K562 (cell line): Measurements from ENCODE around the gene MYCBP2. TPM values are rescaled to one million over a fixed set of nuclear protein-coding genes. Genes with fewer than 3 reads are reported as not detected.

ENCODE experiments used
- ATAC-seq: fragments of 200-7000 bp; cut with Tn5 transposase; 3 replicates; pipeline ENCODE4 v1.9.1; 2020; ENCODE audit warnings: moderate library complexity
- BruUV-seq: library from RNA; stranded (reverse); fragments of 400-500 nt; replicated peaks from 2 replicates; lab custom pipeline; 2021; lab: Mats Ljungman, UMichigan
- CTCF ChIA-PET: fragments of 300-600 bp; formaldehyde crosslinking; extraction: SDS; loops from one replicate; lab custom pipeline; 2021; ENCODE audit warnings: low intra/inter-chr PET ratio; lab: Yijun Ruan, JAX
- POLR2A ChIA-PET: fragments of 300-600, 350-650 bp; sonication (Branson Sonifier 250); formaldehyde crosslinking; extraction: SDS; loops from one replicate; lab custom pipeline; 2021; ENCODE audit warnings: antibody characterized with exemption, inconsistent platforms; lab: Yijun Ruan, JAX
- DNase-seq, 4 experiments: peaks; one replicate each; pipeline versions ENCODE4 v3.0.0 to v3.0.0-alpha.2; 2011 to 2018; ENCODE audit warnings: low spot score in 3 of 4, mixed read lengths in 3 of 4; ENCODE audit errors: extremely low read depth in 1 of 4
- FAIRE-seq: peaks from 2 replicates; lab custom pipeline; 2011; peaks lifted over from hg19 to GRCh38; lab: Jason Lieb, UNC
- H2AFZ ChIP-seq: 2 replicates; pipeline ENCODE4 v1.6.0; 2011; ENCODE audit warnings: low read depth, low read length, control low read depth, inconsistent platforms
- H3K27ac ChIP-seq: fragments of 200-600 bp; 3 replicates; pipeline ENCODE4 v1.8.0; 2011; ENCODE audit warnings: low read depth, mild to moderate bottlenecking, control low read depth, inconsistent platforms, low read length, moderate library complexity, mixed read lengths; ENCODE audit errors: extremely low read depth
- H3K27me3 ChIP-seq, 2 experiments: fragments of 300-600 bp in 1 of 2; 2 replicates in 1 of 2; 3 replicates in 1 of 2; pipeline versions ENCODE4 v1.6.0 to v1.8.0; 2011; ENCODE audit warnings: inconsistent platforms in 2 of 2, low read length in 2 of 2, mild to moderate bottlenecking in 1 of 2, mixed read lengths in 1 of 2, moderate library complexity in 1 of 2; ENCODE audit not compliant: control insufficient read depth in 2 of 2, insufficient read depth in 2 of 2
- H3K36me3 ChIP-seq: fragments of 300-600 bp; 3 replicates; pipeline ENCODE4 v1.8.0; 2011; ENCODE audit warnings: mild to moderate bottlenecking, low read length, inconsistent platforms; ENCODE audit not compliant: control insufficient read depth, insufficient read depth
- H3K4me1 ChIP-seq, 2 experiments: fragments of 200-600 bp in 1 of 2; replicated peaks in 1 of 2; 2 replicates in 1 of 2; 3 replicates in 1 of 2; pipeline versions ENCODE4 v1.5.1 to v1.8.0; 2011; ENCODE audit warnings: inconsistent platforms in 2 of 2, low read length in 2 of 2, mild to moderate bottlenecking in 1 of 2, mixed read lengths in 1 of 2, moderate library complexity in 1 of 2; ENCODE audit not compliant: control insufficient read depth in 2 of 2, insufficient read depth in 2 of 2
- H3K4me2 ChIP-seq: 2 replicates; pipeline ENCODE4 v1.6.1; 2011; ENCODE audit warnings: low read length, control low read depth, inconsistent platforms, mixed read lengths; ENCODE audit not compliant: insufficient read depth
- H3K4me3 ChIP-seq: fragments of 200-600 bp; sonication (generic), shearing (Covaris generic); 2 replicates; pipeline ENCODE4 v1.5.1; 2016; ENCODE audit warnings: control low read depth, inconsistent platforms
- H3K79me2 ChIP-seq: fragments of 200-600 bp; 3 replicates; pipeline ENCODE4 v1.8.0; 2011; ENCODE audit warnings: low read length, inconsistent platforms; ENCODE audit not compliant: control insufficient read depth, insufficient read depth
- H3K9ac ChIP-seq, 2 experiments: 2 replicates each; pipeline versions ENCODE4 v1.6.0 to v1.6.1; 2011; ENCODE audit warnings: low read depth in 2 of 2, low read length in 2 of 2, control low read depth in 1 of 2, inconsistent platforms in 1 of 2, mild to moderate bottlenecking in 1 of 2, mixed read lengths in 1 of 2; ENCODE audit not compliant: insufficient read depth in 1 of 2
- H3K9me1 ChIP-seq: one replicate; pipeline ENCODE4 v1.6.0; 2011; ENCODE audit warnings: inconsistent platforms, mild to moderate bottlenecking, low read length, moderate library complexity; ENCODE audit not compliant: control insufficient read depth, insufficient read depth
- H3K9me3 ChIP-seq: replicated peaks from 2 replicates; pipeline ENCODE4 v1.5.1; 2011; ENCODE audit warnings: low read depth, low read length, inconsistent platforms; ENCODE audit not compliant: control insufficient read depth, insufficient read depth
- H4K20me1 ChIP-seq: replicated peaks from 2 replicates; pipeline ENCODE4 v1.6.1; 2011; ENCODE audit warnings: low read length, inconsistent platforms, mixed read lengths; ENCODE audit not compliant: control insufficient read depth, insufficient read depth
- ETV6 ChIP-seq, 3 experiments: fragments of 150-350 bp in 1 of 3; sonication (generic) in 1 of 3; formaldehyde crosslinking in 1 of 3; IDR thresholded peaks; 2 replicates each; pipeline versions ENCODE4 v1.6.1 to v1.8.0; 2014 to 2022; ENCODE audit warnings: borderline replicate concordance in 2 of 3, low read depth in 2 of 3, antibody characterized with exemption in 1 of 3, low read length in 1 of 3, mild to moderate bottlenecking in 1 of 3, missing genetic modification reagents in 1 of 3
- NCOA1 ChIP-seq: fragments of 450-650 bp; IDR thresholded peaks from 2 replicates; pipeline ENCODE4 v1.6.1; 2016; ENCODE audit warnings: low read depth
- NCOR1 ChIP-seq: fragments of 450-650 bp; IDR thresholded peaks from 2 replicates; pipeline ENCODE4 v1.6.1; 2016; ENCODE audit warnings: mild to moderate bottlenecking, moderate library complexity
- NFATC3 ChIP-seq: fragments of 450-650 bp; IDR thresholded peaks from 2 replicates; pipeline ENCODE4 v1.6.1; 2017; ENCODE audit warnings: mild to moderate bottlenecking
- RBM15 ChIP-seq: fragments of 200-400 bp; formaldehyde crosslinking; IDR thresholded peaks from 2 replicates; pipeline ENCODE4 v1.6.1; 2018; ENCODE audit warnings: mild to moderate bottlenecking, low read length, moderate library complexity; ENCODE audit not compliant: insufficient read depth
- SAFB ChIP-seq: fragments of 200-400 bp; formaldehyde crosslinking; IDR thresholded peaks from 2 replicates; pipeline ENCODE4 v1.6.1; 2017; ENCODE audit warnings: low read depth, low read length, borderline replicate concordance
- TBP ChIP-seq: optimal IDR thresholded peaks from 2 replicates; pipeline ENCODE3; 2011; ENCODE audit warnings: low read depth, low read length, improper control_type of control experiment
- TFAP4 ChIP-seq: sonication (generic); formaldehyde crosslinking; IDR thresholded peaks from 2 replicates; pipeline ENCODE4 v1.8.0; 2022; ENCODE audit warnings: missing genetic modification reagents, mild to moderate bottlenecking, moderate library complexity, borderline replicate concordance
- TFE3 ChIP-seq: fragments of 450-650 bp; formaldehyde crosslinking; IDR thresholded peaks from 2 replicates; pipeline ENCODE4 v1.4.0; 2020; ENCODE audit warnings: mild to moderate bottlenecking, mixed read lengths
- YY1 ChIP-seq, 3 experiments: IDR thresholded peaks; 2 replicates each; pipeline ENCODE4 v1.6.1; 2011; ENCODE audit warnings: low read length in 2 of 3, mild to moderate bottlenecking in 2 of 3, moderate library complexity in 2 of 3, borderline replicate concordance in 1 of 3, control low read depth in 1 of 3, low read depth in 1 of 3; ENCODE audit not compliant: insufficient read depth in 3 of 3, insufficient replicate concordance in 2 of 3, control insufficient read depth in 1 of 3, insufficient read length in 1 of 3; ENCODE audit errors: extremely low read depth in 1 of 3
- ZNF124 ChIP-seq: sonication (generic); formaldehyde crosslinking; IDR thresholded peaks from 2 replicates; pipeline ENCODE4 v1.8.1; 2022; ENCODE audit warnings: missing genetic modification reagents
- ZNF778 ChIP-seq: fragments of 450-650 bp; formaldehyde crosslinking; IDR thresholded peaks from 2 replicates; pipeline ENCODE4 v1.4.0; 2020; ENCODE audit warnings: mild to moderate bottlenecking, moderate library complexity
- WGBS: fragments of 100-300 bp; shearing (Covaris generic); methylation state at CpG from one replicate; pipeline ENCODE4 v1.1.6; 2016; ENCODE audit warnings: low coverage, mixed read lengths; ENCODE audit not compliant: insufficient coverage; ENCODE audit errors: missing lambda C conversion rate; 5-methylcytosine and 5-hydroxymethylcytosine counted together
- in situ Hi-C: fragments of 300-500 bp; cut with MboI; formaldehyde crosslinking; loops from 4 replicates; pipeline ENCODE4 v1.15.0; 2018; ENCODE audit warnings: inconsistent platforms, mixed read lengths
- intact Hi-C: fragments of 100-400 bp; cut with micrococcal nuclease; formaldehyde crosslinking; loops from 2 replicates; pipeline ENCODE4 v1.14.2; 2022
- polyA plus RNA-seq, 8 experiments: library from polyadenylated mRNA; depleted of rRNA in 4 of 8; stranded (reverse) in 5 of 8; unstranded in 3 of 8; fragments of >200 nt; fragmentation: Nextera tagmentation in 2 of 8; fragmentation: Illumina TruSeq in 1 of 8; extraction: Ambion mirVana in 2 of 8; extraction: Trizol in 1 of 8; gene quantifications; 2 replicates each; pipeline versions ENCODE4 v1.2.1 to v1.2.3, GENCODE V29; 2011 to 2014; ENCODE audit warnings: inconsistent platforms in 1 of 8, missing spikeins in 1 of 8
- total RNA-seq, 7 experiments: library from RNA; depleted of rRNA in 6 of 7; stranded (reverse); fragments of >200 nt in 6 of 7; fragmentation: Illumina TruSeq in 2 of 7; extraction: Trizol in 2 of 7; gene quantifications; 2 replicates each; pipeline versions ENCODE4 v1.2.1 to v1.2.3, GENCODE V29; 2011 to 2021; ENCODE audit warnings: low replicate concordance in 1 of 7
- TF ChIP-seq, protein P1 (sequence below): fragments of 450-650 bp; formaldehyde crosslinking; conservative IDR thresholded peaks from 2 replicates; pipeline ENCODE4 v1.4.0; 2022; ENCODE audit warnings: mild to moderate bottlenecking, missing genetic modification characterization
- TF ChIP-seq, protein P2 (sequence below): fragments of 250-450 bp; sonication (Bioruptor Pico); IDR thresholded peaks from 2 replicates; pipeline ENCODE4 v1.9.0; 2021; ENCODE audit warnings: mild to moderate bottlenecking, inconsistent platforms

The MYCBP2 gene
- total and polyA plus RNA-seq, 9 of the 15 experiments (the other 6 are each of a cell fraction or from before 2014, with no cell fraction given) = 13.2 to 47.2 (median 28.9) TPM

- ATAC-seq (no peak), FAIRE-seq (no peak), DNase-seq (no peak)
- Histone ChIP-seq H3K9me1 (no peaks in the 10 kb centered on the region), H4K20me1 (no peaks in the 10 kb centered on the region), H3K9ac (no peak overlapping the region), H3K27ac (no peak overlapping the region), H2AFZ (no peak overlapping the region), H3K36me3 (peaks cover 35% of the 10 kb centered on the region; the same call in 2 of the 3 replicates), H3K79me2 (no peaks in the 10 kb centered on the region), H3K4me1 (no peaks in the 10 kb centered on the region), H3K4me2 (no peak overlapping the region), H3K9me3 (no peaks in the 10 kb centered on the region), H3K27me3 (no peaks in the 10 kb centered on the region), H3K4me3 (no peak overlapping the region)
- intact Hi-C loops = no loop called here
- ChIA-PET CTCF (no interaction called here), POLR2A (no interaction called here)
- in situ Hi-C loops = no loop called here
- WGBS = 63% methylated on average over 5 of the region's 5 CpGs
- BruUV-seq = no TSS peak
- TF ChIP-seq TFAP4 (CRISPR knock-in tag) (no peak), ETV6 (IDR thresholded peaks at IDR 0.05; ENCODE audit: borderline replicate concordance in 1 of 2, low read depth in 2 of 2, low read length in 1 of 2) (no peak), ETV6 (CRISPR knock-in tag; IDR thresholded peaks at IDR 0.05; ENCODE audit: borderline replicate concordance) (no peak), NCOA1 (no peak), ZNF778 (CRISPR knock-in tag) (no peak), NCOR1 (no peak), TFE3 (CRISPR knock-in tag) (no peak), NFATC3 (no peak), ZNF124 (no peak), RBM15 (no peak), SAFB (no peak), YY1 (IDR thresholded peaks at IDR 0.05; ENCODE audit: borderline replicate concordance in 1 of 3, control insufficient read depth in 1 of 3, extremely low read depth in 1 of 3, insufficient read depth in 3 of 3, insufficient read length in 1 of 3, insufficient replicate concordance in 2 of 3, low read depth in 1 of 3, low read length in 2 of 3) (no peak), TBP (no peak)
- TF ChIP-seq, protein P1, sequence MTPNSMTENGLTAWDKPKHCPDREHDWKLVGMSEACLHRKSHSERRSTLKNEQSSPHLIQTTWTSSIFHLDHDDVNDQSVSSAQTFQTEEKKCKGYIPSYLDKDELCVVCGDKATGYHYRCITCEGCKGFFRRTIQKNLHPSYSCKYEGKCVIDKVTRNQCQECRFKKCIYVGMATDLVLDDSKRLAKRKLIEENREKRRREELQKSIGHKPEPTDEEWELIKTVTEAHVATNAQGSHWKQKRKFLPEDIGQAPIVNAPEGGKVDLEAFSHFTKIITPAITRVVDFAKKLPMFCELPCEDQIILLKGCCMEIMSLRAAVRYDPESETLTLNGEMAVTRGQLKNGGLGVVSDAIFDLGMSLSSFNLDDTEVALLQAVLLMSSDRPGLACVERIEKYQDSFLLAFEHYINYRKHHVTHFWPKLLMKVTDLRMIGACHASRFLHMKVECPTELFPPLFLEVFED (CRISPR knock-in tag) = no peak
- TF ChIP-seq, protein P2, sequence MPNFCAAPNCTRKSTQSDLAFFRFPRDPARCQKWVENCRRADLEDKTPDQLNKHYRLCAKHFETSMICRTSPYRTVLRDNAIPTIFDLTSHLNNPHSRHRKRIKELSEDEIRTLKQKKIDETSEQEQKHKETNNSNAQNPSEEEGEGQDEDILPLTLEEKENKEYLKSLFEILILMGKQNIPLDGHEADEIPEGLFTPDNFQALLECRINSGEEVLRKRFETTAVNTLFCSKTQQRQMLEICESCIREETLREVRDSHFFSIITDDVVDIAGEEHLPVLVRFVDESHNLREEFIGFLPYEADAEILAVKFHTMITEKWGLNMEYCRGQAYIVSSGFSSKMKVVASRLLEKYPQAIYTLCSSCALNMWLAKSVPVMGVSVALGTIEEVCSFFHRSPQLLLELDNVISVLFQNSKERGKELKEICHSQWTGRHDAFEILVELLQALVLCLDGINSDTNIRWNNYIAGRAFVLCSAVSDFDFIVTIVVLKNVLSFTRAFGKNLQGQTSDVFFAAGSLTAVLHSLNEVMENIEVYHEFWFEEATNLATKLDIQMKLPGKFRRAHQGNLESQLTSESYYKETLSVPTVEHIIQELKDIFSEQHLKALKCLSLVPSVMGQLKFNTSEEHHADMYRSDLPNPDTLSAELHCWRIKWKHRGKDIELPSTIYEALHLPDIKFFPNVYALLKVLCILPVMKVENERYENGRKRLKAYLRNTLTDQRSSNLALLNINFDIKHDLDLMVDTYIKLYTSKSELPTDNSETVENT (CRISPR knock-in tag) = no peak
Measured at GRCh38 chr13:77265336-77265735, 61.6 kb downstream of the MYCBP2 start.
